NT2/D1 (cell line): Measurements from ENCODE around the gene RGS11.

Source experiments
- DNase-seq: peaks from one replicate; pipeline ENCODE4 v3.0.0-alpha.2; 2011; ENCODE audit warnings: low read depth, low spot score
- H3K27me3 ChIP-seq: 2 replicates; pipeline ENCODE4 v1.6.0; 2011; ENCODE audit warnings: mild to moderate bottlenecking; ENCODE audit not compliant: insufficient read length, insufficient read depth
- H3K36me3 ChIP-seq: 2 replicates; pipeline ENCODE4 v1.6.1; 2011; ENCODE audit warnings: mild to moderate bottlenecking, low read length, mixed read lengths; ENCODE audit not compliant: insufficient read depth, insufficient read length
- H3K4me1 ChIP-seq: 2 replicates; pipeline ENCODE4 v1.5.1; 2011; ENCODE audit not compliant: insufficient read depth, insufficient read length
- H3K4me3 ChIP-seq: 2 replicates; pipeline ENCODE4 v1.5.1; 2011; ENCODE audit warnings: low read depth; ENCODE audit not compliant: insufficient read length
- H3K9ac ChIP-seq: 2 replicates; pipeline ENCODE4 v1.6.0; 2011; ENCODE audit warnings: low read depth; ENCODE audit not compliant: insufficient read length
- H3K9me3 ChIP-seq: 2 replicates; pipeline ENCODE4 v1.5.1; 2011; ENCODE audit warnings: mild to moderate bottlenecking, low read length; ENCODE audit not compliant: insufficient read depth
- SUZ12 ChIP-seq: IDR thresholded peaks from 2 replicates; pipeline ENCODE4 v1.6.1; 2011; ENCODE audit not compliant: insufficient read length, insufficient read depth; ENCODE audit errors: extremely low read depth
- YY1 ChIP-seq: IDR thresholded peaks from 2 replicates; pipeline ENCODE4 v1.6.1; 2011; ENCODE audit not compliant: insufficient read length, insufficient read depth
- ZNF274 ChIP-seq: IDR thresholded peaks from 2 replicates; pipeline ENCODE4 v1.6.1; 2011; ENCODE audit warnings: mild to moderate bottlenecking, low read depth, low read length

RGS11 gene

GRCh38 chr16:275786-276232 lies at the start of gene RGS11:
TSS of gene RGS11 (minus strand) at chr16:275944. CDS start at chr16:275911, 33 bp downstream.
- Histone ChIP-seq H3K4me1 (peaks cover 10% of the 10 kb centered on the region), H3K36me3 (no peaks in the 10 kb centered on the region), H3K9ac (peak within 1 kb of the TSS; percentile 58), H3K27me3 (peaks cover 46% of the 10 kb centered on the region), H3K9me3 (no peaks in the 10 kb centered on the region), H3K4me3 (peak within 1 kb of the TSS; percentile 48)
- no peak for TF ChIP-seq SUZ12
- TF ChIP-seq YY1 = no peak
- TF ChIP-seq ZNF274 = no peak
- no peak for DNase-seq

- H3K4me1 ChIP-seq = peaks cover 6% of the 10 kb centered on the region
- no peaks in the 10 kb centered on the region for H3K27me3 ChIP-seq
- TF ChIP-seq ZNF274 = no peak
- no peak for TF ChIP-seq SUZ12
- H3K9ac ChIP-seq = peak overlapping the region; percentile 23
- no peak for DNase-seq
- no peaks in the 10 kb centered on the region for H3K9me3 ChIP-seq
- H3K4me3 ChIP-seq = no peak overlapping the region
- H3K36me3 ChIP-seq = peaks cover 30% of the 10 kb centered on the region
These were observed 48.9 kb upstream of the RGS11 start for GRCh38 chr16:324451-325334.

- Histone ChIP-seq H3K4me3 (no peak overlapping the region), H3K27me3 (no peaks in the 10 kb centered on the region), H3K4me1 (peaks cover 9% of the 10 kb centered on the region), H3K9ac (no peak overlapping the region), H3K36me3 (peaks cover 36% of the 10 kb centered on the region), H3K9me3 (no peaks in the 10 kb centered on the region)
- no peak for DNase-seq
- TF ChIP-seq ZNF274 (no peak), YY1 (no peak), SUZ12 (no peak)
These were observed 48.4 kb upstream of the RGS11 start for GRCh38 chr16:324201-324450.

- H3K36me3 ChIP-seq = peaks cover 49% of the 10 kb centered on the region
- H3K9me3 ChIP-seq = no peaks in the 10 kb centered on the region
- DNase-seq = no peak
- peaks cover 12% of the 10 kb centered on the region for H3K4me1 ChIP-seq
- no peak overlapping the region for H3K9ac ChIP-seq
- TF ChIP-seq ZNF274 (no peak), YY1 (no peak), SUZ12 (no peak)
- no peaks in the 10 kb centered on the region for H3K27me3 ChIP-seq
- H3K4me3 ChIP-seq = no peak overlapping the region
These were observed 46.9 kb upstream of the RGS11 start for GRCh38 chr16:322476-323143.

GRCh38 chr16:321532-321931 lies 45.8 kb upstream of the RGS11 start:
- DNase-seq = no peak
- H3K9ac ChIP-seq = no peak overlapping the region
- H3K27me3 ChIP-seq = no peaks in the 10 kb centered on the region
- no peak for TF ChIP-seq SUZ12
- TF ChIP-seq YY1 = no peak
- TF ChIP-seq ZNF274 = no peak
- peaks cover 21% of the 10 kb centered on the region for H3K4me1 ChIP-seq
- peaks cover 58% of the 10 kb centered on the region for H3K36me3 ChIP-seq
- H3K9me3 ChIP-seq = no peaks in the 10 kb centered on the region
- H3K4me3 ChIP-seq = no peak overlapping the region

- Histone ChIP-seq H3K9me3 (no peaks in the 10 kb centered on the region), H3K36me3 (peaks cover 52% of the 10 kb centered on the region), H3K4me3 (no peak overlapping the region), H3K27me3 (no peaks in the 10 kb centered on the region), H3K9ac (no peak overlapping the region), H3K4me1 (peaks cover 21% of the 10 kb centered on the region)
- TF ChIP-seq YY1 = no peak
- DNase-seq = no peak
These were observed 44.5 kb upstream of the RGS11 start for GRCh38 chr16:320206-320605.

GRCh38 chr16:318628-319027 lies 42.9 kb upstream of the RGS11 start:
- peak; percentile 50 for DNase-seq

GRCh38 chr16:317583-317982 lies 41.8 kb upstream of the RGS11 start:
- DNase-seq = no peak
- H3K9ac ChIP-seq = no peak overlapping the region
- H3K9me3 ChIP-seq = no peaks in the 10 kb centered on the region
- H3K27me3 ChIP-seq = no peaks in the 10 kb centered on the region
- H3K4me3 ChIP-seq = no peak overlapping the region
- no peak for TF ChIP-seq SUZ12
- no peak for TF ChIP-seq ZNF274
- no peak for TF ChIP-seq YY1
- H3K4me1 ChIP-seq = peaks cover 21% of the 10 kb centered on the region
- H3K36me3 ChIP-seq = peaks cover 70% of the 10 kb centered on the region

More at GRCh38 chr16:318628-319027, 42.9 kb upstream of the RGS11 start:
- no peak for TF ChIP-seq SUZ12
- no peak for TF ChIP-seq YY1
- TF ChIP-seq ZNF274 = no peak
- peaks cover 63% of the 10 kb centered on the region for H3K36me3 ChIP-seq
- H3K27me3 ChIP-seq = no peaks in the 10 kb centered on the region
- H3K9me3 ChIP-seq = no peaks in the 10 kb centered on the region
- H3K4me3 ChIP-seq = no peak overlapping the region
- H3K4me1 ChIP-seq = peaks cover 21% of the 10 kb centered on the region
- H3K9ac ChIP-seq = no peak overlapping the region
